Esophagus squamous epithelium (tissue), 4 donors: Measurements from ENCODE around the gene SPATA33.

ENCODE experiments used
- POLR2A ChIP-seq, 4 donors: fragments of 450-650 bp; IDR thresholded peaks; one replicate each; pipeline ENCODE4 v1.6.1; 2017; ENCODE audit warnings: antibody characterized with exemption in 4 of 4, mild to moderate bottlenecking in 4 of 4, moderate library complexity in 3 of 4
- TF ChIP-seq, protein P1 (sequence below), 6 experiments: fragments of 450-650 bp in 4 of 6; fragments of 200-600 bp in 2 of 6; sonication (generic) in 2 of 6; IDR thresholded peaks; one replicate each; pipeline ENCODE4 v1.5.1; 2016 to 2019; ENCODE audit warnings: antibody characterized with exemption in 6 of 6, mild to moderate bottlenecking in 4 of 6, moderate library complexity in 4 of 6

- TF ChIP-seq, protein P1, sequence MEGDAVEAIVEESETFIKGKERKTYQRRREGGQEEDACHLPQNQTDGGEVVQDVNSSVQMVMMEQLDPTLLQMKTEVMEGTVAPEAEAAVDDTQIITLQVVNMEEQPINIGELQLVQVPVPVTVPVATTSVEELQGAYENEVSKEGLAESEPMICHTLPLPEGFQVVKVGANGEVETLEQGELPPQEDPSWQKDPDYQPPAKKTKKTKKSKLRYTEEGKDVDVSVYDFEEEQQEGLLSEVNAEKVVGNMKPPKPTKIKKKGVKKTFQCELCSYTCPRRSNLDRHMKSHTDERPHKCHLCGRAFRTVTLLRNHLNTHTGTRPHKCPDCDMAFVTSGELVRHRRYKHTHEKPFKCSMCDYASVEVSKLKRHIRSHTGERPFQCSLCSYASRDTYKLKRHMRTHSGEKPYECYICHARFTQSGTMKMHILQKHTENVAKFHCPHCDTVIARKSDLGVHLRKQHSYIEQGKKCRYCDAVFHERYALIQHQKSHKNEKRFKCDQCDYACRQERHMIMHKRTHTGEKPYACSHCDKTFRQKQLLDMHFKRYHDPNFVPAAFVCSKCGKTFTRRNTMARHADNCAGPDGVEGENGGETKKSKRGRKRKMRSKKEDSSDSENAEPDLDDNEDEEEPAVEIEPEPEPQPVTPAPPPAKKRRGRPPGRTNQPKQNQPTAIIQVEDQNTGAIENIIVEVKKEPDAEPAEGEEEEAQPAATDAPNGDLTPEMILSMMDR (IDR thresholded peaks at IDR 0.05) = no peak
- no peak for TF ChIP-seq POLR2A (IDR thresholded peaks at IDR 0.05)
These were observed 20.6 kb downstream of the SPATA33 start for GRCh38 chr16:89678258-89678657.
